ENCODE data around the gene PDE4B.
A peak's percentile ranks its signal among the peaks of the same experiment; 100 is the strongest.

PDE4B gene

GRCh38 chr1:66214901-66215300 lies 422.2 kb downstream of the PDE4B start:
- DNase-seq (ENCODE audit: low spot score) = peak; percentile 6
- in situ Hi-C loops (cut with MboI; ENCODE audit: low sequenced_read_pairs, unreplicated experiment) = no loop called here
- no peak for TF ChIP-seq CTCF (IDR thresholded peaks at IDR 0.05; ENCODE audit: borderline replicate concordance, control extremely low read depth, extremely low read depth, insufficient read depth, missing control alignments)

- no peak for TF ChIP-seq CTCF (IDR thresholded peaks at IDR 0.05; ENCODE audit: borderline replicate concordance, control extremely low read depth, extremely low read depth, insufficient read depth, missing control alignments)
- in situ Hi-C loops (cut with MboI; ENCODE audit: low sequenced_read_pairs, unreplicated experiment) = no loop called here
- no peak for DNase-seq (ENCODE audit: low spot score)
These were observed 424.3 kb downstream of the PDE4B start for GRCh38 chr1:66217021-66217420.

- no peak for DNase-seq (ENCODE audit: low spot score)
- in situ Hi-C loops (cut with MboI; ENCODE audit: low sequenced_read_pairs, unreplicated experiment) = no loop called here
- no peak for TF ChIP-seq CTCF (IDR thresholded peaks at IDR 0.05; ENCODE audit: borderline replicate concordance, control extremely low read depth, extremely low read depth, insufficient read depth, missing control alignments)
These were observed 424.9 kb downstream of the PDE4B start for GRCh38 chr1:66217561-66217960.

- DNase-seq (ENCODE audit: low spot score) = no peak
- in situ Hi-C loops (cut with MboI; ENCODE audit: low sequenced_read_pairs, unreplicated experiment) = no loop called here
- no peak for TF ChIP-seq CTCF (IDR thresholded peaks at IDR 0.05; ENCODE audit: borderline replicate concordance, control extremely low read depth, extremely low read depth, insufficient read depth, missing control alignments)
These were observed 427.8 kb downstream of the PDE4B start for GRCh38 chr1:66220477-66220876.

GRCh38 chr1:66223681-66224080 lies 431.0 kb downstream of the PDE4B start:
- no peak for DNase-seq (ENCODE audit: low spot score)
- no peak for TF ChIP-seq CTCF (IDR thresholded peaks at IDR 0.05; ENCODE audit: borderline replicate concordance, control extremely low read depth, extremely low read depth, insufficient read depth, missing control alignments)
- in situ Hi-C loops (cut with MboI; ENCODE audit: low sequenced_read_pairs, unreplicated experiment) = no loop called here

GRCh38 chr1:66226985-66227384 lies 434.3 kb downstream of the PDE4B start:
- no peak for DNase-seq (ENCODE audit: low spot score)
- in situ Hi-C loops (cut with MboI; ENCODE audit: low sequenced_read_pairs, unreplicated experiment) = loop anchor here (25.0 kb wide), 2 partner anchors 515 to 815 kb away; partner anchors contain the start of genes LEPR and LEPROT
- TF ChIP-seq CTCF (IDR thresholded peaks at IDR 0.05; ENCODE audit: borderline replicate concordance, control extremely low read depth, extremely low read depth, insufficient read depth, missing control alignments) = no peak

GRCh38 chr1:66227966-66228365 lies 435.3 kb downstream of the PDE4B start:
- in situ Hi-C loops (cut with MboI; ENCODE audit: low sequenced_read_pairs, unreplicated experiment) = loop anchor here (25.0 kb wide), 2 partner anchors 516 to 816 kb away; partner anchors contain the start of genes LEPR and LEPROT
- no peak for TF ChIP-seq CTCF (IDR thresholded peaks at IDR 0.05; ENCODE audit: borderline replicate concordance, control extremely low read depth, extremely low read depth, insufficient read depth, missing control alignments)
- no peak for DNase-seq (ENCODE audit: low spot score)

Data from GM13976 (cell line).